HG02973 (cell line): ENCODE results near the gene PSEN1.
A peak's percentile ranks its signal among the peaks of the same experiment; 100 is the strongest.

Experiments
- ATAC-seq: cut with Tn5 transposase; IDR thresholded peaks from one replicate; pipeline ENCODE4 v1.9.1; 2021; ENCODE audit warnings: moderate library complexity; ENCODE audit not compliant: unreplicated experiment

Gene PSEN1

DNA sequence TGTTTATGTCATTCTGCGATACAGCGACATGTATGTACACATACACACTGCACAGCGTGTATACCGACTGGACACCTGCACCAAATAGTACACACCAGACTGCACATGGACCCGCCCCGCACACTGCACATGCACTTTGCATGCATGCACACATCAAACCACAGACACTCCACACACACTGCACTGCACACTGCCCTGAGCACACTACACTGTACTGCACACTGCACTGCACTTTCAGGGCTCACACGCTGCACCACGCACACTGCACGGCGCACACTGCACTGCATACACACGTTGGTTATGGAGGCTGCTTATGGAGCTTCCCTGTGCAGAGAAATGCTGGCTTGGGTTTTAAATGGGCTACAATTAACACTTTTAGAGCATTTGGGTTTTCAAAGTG, 102.6 kb downstream of the PSEN1 start:
- no peak for ATAC-seq

GRCh38 chr14:73239393-73240241, 103.3 kb downstream of the PSEN1 start:
- ATAC-seq: no peak

DNA sequence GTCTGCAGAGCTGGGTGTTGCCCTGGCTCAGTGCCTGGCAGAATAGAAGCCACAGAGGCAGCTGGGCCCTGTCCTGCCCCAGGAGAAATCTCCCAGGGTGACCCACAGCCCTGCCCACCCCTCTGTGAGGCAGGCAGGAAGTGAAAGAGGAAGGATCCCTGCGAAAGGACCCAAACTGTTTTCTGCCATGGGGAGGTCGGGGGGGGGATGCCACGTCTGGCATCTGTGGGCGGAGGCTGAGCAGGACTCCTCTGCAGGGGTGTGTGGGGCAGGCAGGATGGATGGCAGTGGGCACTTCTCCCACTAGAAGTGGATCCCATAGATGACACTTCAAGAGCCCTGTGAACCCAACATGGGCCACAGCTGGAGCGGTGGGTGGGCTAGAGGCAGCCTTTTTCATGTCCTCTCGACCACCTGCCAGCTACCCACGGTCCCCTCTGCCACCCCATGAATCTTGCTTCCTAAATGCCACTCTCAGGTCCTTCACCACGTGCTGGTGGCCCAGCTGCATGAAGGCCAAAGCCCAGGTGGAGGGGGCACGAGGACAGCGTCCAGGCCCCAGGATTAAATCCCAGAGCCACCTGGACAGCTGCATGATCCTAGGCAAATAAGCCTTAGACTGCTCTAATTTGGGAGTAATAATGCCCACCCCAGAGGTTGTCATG, 104.6 kb downstream of the PSEN1 start:
- no peak for ATAC-seq

DNA sequence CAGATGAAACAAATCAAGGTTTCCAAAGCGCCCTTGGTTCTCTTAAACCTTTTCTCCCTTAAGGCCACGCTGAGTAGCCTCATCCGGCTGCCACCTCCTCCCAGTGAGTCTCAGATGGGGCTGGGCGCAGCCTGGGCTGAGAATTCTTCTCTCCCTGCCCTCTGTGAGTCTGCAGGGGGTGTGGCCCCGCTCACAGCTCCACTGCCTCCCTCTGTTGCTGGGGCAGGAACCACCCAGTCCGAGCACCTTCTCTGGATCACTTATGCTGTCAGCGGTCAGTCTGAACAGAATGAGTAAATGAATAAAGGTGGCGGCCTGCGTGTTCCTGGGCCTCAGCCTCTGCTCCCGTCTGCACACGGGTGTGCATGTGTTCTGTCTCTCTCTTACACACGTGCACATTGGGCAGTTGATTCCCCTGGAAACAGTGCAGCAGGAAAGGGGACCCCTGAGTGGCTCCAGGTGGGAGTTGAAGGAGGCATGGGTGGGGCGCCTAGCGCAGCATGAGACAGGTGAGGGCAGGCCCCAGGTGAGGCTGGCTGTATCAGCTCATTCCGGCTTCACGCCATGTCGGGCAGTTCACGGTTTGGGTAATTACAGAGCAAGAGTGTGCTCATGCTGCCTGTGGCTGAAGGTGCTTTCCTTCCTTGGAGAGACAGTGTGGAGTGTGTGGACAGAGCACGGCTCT, 105.3 kb downstream of the PSEN1 start:
- ATAC-seq: no peak

- no peak for ATAC-seq
Measured at GRCh38 chr14:73242357-73242901, 106.1 kb downstream of the PSEN1 start.

DNA sequence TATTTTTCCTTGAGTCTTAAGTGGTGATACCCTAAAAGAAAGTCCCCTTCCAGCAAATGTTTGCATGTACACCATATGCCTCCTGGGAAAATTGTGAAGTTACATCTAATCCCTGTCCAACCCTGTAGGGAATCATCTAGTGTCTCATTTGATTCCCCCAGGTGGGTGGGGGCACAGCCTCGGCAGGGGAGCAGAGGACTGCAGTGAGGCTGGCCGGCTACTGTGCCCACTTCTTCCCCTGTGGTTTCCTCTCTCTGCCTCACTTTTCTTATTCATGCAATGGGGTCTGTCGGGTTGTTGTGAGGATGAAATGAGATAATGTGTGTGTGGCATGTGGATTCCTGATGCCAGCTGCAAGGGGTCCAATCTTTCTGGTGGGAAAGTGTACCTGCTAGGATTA, 107.0 kb downstream of the PSEN1 start:
- ATAC-seq: no peak

- no peak for ATAC-seq
Measured at GRCh38 chr14:73243748-73244147, 107.4 kb downstream of the PSEN1 start.

DNA sequence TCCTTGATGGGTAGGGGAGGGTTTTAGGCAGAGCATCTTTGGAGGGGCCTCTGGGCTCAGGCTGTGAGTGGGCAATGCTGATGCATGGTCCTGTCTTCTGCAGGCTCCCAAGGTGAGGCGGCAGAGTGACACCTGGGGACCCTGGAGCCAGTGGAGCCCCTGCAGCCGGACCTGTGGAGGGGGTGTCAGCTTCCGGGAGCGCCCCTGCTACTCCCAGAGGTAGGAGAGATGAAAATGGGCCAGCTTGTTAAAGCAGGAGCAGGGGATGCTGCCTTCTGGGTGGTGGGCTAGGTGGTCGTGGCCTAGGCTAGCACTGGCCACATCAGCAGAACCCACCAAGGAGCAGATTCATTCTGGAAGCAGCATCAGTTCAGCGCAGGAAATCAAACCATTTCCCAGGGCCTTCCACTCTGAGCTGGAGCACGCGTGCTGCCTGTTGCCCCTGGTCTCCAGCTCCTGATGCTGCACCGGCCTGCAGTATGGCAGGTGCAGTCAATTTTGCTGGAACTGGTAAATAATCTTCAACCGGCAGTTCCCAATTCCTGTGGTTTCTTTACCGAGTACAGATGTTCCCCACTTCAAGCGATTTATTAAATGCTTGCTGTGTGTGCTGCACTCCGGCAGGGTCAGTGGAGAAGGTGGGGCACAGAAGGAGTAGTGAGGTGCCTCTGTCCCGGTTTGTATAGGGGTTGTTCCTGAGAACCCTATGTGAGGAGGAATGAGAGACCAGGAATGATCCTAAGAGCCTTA, 108.4 kb downstream of the PSEN1 start:
- ATAC-seq: no peak

DNA sequence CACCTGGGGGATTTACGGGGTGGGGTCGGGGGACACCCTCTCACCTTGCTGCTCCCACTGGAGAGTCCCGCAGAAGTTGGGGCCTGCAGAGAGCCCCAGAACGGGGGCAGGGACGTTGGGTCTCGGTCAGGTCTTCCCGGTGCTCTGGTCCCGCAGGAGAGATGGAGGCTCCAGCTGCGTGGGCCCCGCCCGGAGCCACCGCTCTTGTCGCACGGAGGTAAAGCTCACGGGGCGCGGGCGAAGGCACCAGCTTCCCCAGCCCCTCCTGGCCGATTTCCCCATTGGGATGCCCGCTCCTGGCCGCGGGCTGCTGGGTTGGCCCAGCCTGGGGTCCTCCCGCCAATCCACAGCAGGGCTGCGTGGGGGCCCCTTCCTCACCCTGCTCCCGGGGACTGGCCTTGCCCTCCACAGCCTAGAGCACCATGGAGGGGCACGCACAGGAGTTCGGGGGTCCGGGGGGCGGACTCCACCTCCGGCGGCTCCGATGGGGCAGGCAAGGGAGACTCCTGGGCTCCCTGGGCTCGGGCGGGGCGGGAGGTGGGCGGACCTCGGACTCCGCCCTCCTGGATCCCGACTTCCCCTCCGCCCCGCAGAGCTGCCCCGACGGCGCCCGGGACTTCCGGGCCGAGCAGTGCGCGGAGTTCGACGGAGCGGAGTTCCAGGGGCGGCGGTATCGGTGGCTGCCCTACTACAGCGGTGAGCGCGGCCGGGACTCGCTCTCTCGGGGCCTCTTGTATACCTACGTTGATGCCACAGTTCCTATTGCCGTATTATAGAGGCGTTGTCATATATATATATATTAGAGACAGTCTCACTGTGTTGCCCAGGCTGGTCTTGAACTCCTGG, 109.4 kb downstream of the PSEN1 start:
- peak; percentile 64 for ATAC-seq

DNA sequence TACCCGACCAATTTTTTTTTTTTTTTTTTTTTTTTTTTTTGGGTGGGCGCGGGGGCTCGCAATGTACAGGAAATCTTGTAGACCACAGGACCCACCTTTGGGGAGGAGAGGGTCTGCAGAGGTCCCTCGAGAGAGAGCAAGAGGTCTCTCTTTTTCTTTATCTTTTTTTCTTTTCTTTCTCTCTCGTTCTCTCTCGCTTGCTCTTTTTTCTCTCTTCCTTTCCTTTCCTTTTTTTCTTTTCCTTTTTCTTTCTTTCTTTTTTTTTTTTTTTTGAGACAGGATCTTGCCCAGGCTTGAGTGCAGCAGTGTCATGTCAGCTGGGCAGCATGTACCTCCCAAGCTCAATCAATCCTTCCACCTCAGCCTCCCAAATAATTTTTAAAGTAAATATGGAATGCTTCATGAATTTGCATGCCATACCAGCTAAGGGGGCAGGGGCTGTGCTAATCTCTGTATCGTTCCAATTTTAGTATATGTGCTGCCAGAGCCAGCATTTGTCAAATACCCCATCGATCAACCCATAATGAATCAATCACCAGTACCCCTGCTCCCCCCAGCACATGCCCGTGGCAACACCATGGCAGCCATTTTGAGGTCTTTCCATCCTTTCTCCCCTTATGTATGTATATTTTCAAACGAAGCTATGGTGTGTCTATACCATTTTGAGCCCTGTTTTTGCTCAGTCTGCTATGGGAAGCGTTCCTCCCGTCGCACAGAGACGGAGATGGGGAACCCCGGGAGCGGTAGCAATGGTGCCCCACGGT, 110.3 kb downstream of the PSEN1 start:
- ATAC-seq: no peak

DNA sequence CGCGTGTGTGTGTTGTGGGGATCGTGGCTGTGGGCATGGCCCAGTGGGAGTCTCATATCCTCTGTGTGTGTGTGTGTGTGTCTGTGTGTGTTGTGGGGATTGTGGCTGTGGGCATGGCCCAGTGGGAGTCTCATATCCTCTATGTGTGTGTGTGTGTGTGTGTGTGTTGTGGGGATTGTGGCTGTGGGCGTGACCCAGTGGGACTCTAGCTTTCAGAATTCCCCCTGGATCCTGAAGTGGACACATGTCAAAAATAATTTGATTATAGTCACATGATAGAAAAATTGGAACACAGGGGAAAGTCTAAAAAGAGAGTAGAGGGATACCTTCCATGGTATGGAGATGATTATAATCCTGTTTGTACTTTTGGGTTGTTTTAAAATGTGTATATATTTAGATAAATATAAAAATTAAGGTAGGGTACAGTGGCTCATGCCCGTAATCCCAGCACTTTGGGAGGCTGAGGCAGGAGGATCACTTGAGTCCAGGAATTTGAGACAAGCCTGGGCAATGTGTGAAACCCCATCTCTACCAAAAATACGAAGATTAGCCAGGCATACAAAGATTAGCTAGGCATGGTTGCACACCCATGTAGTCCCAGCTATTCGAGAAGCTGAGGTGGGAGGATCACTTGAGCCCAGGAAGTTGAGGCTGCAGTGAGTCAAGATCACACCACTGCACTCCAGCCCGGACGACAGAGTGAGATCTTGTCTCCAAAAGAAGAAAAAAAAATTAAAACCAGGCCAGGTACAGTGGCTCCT, 112.0 kb downstream of the PSEN1 start:
- ATAC-seq: no peak

DNA sequence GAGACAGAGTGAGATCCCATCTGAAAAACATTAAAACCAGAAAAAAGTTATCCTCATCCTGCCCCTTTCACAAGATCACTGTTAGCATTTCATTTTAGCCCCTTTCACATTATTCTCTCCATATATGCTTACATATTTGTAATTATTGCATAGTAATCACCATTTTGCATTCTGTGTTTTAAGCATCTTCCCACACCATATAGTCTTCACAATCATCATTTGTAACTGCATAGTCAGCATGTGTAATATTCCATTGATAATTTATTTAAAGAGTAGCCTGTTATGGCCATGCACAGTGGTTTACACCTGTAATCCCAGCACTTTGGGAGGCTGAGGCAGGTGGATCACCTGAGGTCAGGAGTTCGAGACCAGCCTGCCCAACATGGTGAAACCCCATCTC, 112.8 kb downstream of the PSEN1 start:
- no peak for ATAC-seq

DNA sequence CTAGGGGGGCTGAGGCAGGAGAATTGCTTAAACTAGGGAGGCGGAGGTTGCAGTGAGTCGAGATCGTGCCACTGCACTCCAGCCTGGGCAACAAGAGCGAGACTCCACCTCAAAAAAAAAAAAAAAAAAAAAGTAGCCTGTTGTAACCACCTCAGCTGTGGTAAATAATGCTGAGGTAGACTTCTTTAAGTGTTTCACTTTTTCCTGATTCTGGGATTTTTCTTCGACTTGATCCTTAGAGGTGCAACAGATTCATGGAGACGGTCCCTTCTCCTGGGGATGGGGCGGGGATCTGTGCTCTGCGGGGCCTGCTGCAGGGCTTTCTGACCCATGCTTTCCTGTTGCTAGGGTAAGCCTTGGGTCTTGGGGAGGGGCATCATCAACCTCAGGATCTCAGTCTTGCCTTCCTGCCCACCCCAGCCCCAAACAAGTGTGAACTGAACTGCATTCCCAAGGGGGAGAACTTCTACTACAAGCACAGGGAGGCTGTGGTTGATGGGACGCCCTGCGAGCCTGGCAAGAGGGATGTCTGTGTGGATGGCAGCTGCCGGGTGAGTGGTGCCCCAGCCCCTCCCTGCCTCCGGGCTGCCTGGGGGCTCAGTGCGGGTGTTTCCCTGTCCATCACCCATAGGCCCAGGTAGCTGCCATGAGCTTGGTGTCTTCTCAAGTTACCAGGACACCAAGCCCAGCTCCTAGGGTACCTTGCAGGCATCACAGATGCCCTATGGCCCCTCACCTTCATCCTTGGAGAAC, 113.4 kb downstream of the PSEN1 start:
- no peak for ATAC-seq

GRCh38 chr14:73250317-73250713, 114.0 kb downstream of the PSEN1 start:
- no peak for ATAC-seq

DNA sequence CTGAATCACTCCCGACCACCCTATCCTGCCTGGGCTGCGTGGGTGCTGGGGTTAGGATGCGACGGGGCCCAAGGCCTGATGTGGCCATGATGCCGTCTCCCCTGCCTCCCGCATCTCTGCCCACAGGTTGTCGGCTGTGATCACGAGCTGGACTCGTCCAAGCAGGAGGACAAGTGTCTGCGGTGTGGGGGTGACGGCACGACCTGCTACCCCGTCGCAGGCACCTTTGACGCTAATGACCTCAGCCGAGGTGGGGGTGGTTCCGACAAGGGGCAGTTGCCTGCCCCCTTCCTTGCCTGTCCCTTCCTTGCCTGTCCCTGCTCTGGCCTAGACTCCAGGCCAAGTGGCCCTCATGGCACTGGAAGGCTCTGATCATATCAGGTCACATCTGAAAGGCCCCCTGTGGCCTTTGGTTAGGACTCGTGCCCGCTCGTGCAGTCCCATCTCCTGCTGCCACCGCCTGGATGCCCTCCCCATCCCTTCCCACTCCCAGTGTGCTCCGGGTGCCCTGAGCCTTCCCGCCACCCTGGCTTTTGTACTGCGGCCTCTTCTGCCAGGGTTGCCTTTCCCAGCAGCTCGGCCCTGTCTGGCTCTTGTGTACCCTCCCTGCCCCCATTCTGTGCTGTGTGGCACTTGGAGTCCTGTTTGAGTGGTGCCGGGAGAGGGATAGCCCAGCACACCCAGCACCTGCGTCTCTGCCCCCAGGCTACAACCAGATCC, 114.6 kb downstream of the PSEN1 start:
- ATAC-seq: no peak

DNA sequence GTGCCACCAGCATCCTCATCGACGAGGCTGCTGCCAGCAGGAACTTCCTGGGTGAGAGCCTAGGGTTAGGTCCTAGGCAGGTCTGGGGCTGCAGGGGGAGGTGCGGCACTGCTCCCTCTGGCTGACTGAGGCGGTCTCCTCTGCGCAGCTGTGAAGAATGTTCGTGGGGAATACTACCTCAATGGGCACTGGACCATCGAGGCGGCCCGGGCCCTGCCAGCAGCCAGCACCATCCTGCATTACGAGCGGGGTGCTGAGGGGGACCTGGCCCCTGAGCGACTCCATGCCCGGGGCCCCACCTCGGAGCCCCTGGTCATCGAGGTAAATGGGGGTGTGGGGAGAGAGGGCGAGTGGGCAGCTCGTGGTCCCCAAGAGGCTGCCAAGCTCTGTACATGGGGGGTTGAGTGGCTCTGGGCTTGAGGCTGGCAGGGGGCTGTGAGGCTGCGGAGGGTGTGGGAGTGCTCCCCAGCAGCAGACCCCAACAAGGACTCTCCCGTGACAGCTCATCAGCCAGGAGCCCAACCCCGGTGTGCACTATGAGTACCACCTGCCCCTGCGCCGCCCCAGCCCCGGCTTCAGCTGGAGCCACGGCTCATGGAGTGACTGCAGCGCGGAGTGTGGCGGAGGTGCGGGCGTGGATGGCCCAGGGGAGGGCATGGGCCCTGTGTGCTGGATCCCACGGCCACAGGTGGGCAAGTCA, 115.4 kb downstream of the PSEN1 start:
- no peak for ATAC-seq
